T-cell (primary cell): ENCODE measurements around the gene RTP5. TPM values are rescaled to one million over a fixed set of nuclear protein-coding genes. Genes with fewer than 3 reads are reported as not detected.
A peak's percentile ranks its signal among the peaks of the same experiment; 100 is the strongest.
"Not testable (repeated sequence)": the region's sequence is repeated elsewhere in the genome, so short reads cannot be mapped to it uniquely, and the experiment has no call there.

Experiments
- ATAC-seq, 4 experiments: fragments of 200-7000 bp in 3 of 4; fragments of 150-1000 bp in 1 of 4; cut with Tn5 transposase; replicated peaks in 1 of 4; 1 replicate in 3 of 4; 2 replicates in 1 of 4; pipeline ENCODE4 v1.10.0; 2021; ENCODE audit warnings: moderate library complexity in 3 of 4, mild to moderate bottlenecking in 2 of 4, moderate number of reproducible peaks in 1 of 4
- CTCF ChIA-PET, 2 donors: fragments of 300-600 bp; sonication (Branson Sonifier 250); formaldehyde crosslinking; loops; one replicate each; lab custom pipeline; 2022; ENCODE audit warnings: antibody characterized with exemption in 2 of 2; lab: Charles Lee
- POLR2A ChIA-PET, 2 donors: fragments of 300-600 bp; sonication (Branson Sonifier 250); formaldehyde crosslinking; loops; one replicate each; lab custom pipeline; 2022; ENCODE audit warnings: antibody characterized with exemption in 2 of 2; lab: Charles Lee
- DNase-seq, 35 experiments: peaks; one replicate each; pipeline versions ENCODE4 v3.0.0 to v3.0.0-alpha.2; 2013 to 2023
- H3K27ac ChIP-seq: one replicate; pipeline ENCODE4 v1.5.1; 2013; ENCODE audit warnings: low read length
- H3K27me3 ChIP-seq, 2 experiments: replicated peaks in 1 of 2; 1 replicate in 1 of 2; 2 replicates in 1 of 2; pipeline versions ENCODE4 v1.6.1 to v1.7.0; 2013; ENCODE audit warnings: low read length in 1 of 2, mixed read lengths in 1 of 2; ENCODE audit not compliant: control insufficient read depth in 2 of 2, insufficient read depth in 2 of 2; ENCODE audit errors: extremely low read depth in 1 of 2
- H3K36me3 ChIP-seq, 2 donors: 1 replicate in 1 of 2; 2 replicates in 1 of 2; pipeline versions ENCODE4 v1.6.1 to v1.7.0; 2013; ENCODE audit warnings: low read length in 1 of 2; ENCODE audit not compliant: control insufficient read depth in 2 of 2, insufficient read depth in 1 of 2; ENCODE audit errors: extremely low read depth in 1 of 2
- H3K4me1 ChIP-seq, 2 experiments: 1 replicate in 1 of 2; 2 replicates in 1 of 2; pipeline versions ENCODE4 v1.6.1 to v1.7.0; 2013; ENCODE audit warnings: low read length in 2 of 2, mixed read lengths in 1 of 2; ENCODE audit not compliant: insufficient read depth in 2 of 2, control insufficient read depth in 1 of 2; ENCODE audit errors: extremely low read depth in 1 of 2
- H3K4me3 ChIP-seq, 2 donors: 1 replicate in 1 of 2; 2 replicates in 1 of 2; pipeline versions ENCODE4 v1.5.1 to v1.7.0; 2013; ENCODE audit warnings: mild to moderate bottlenecking in 2 of 2, low read length in 1 of 2, moderate library complexity in 1 of 2; ENCODE audit not compliant: control insufficient read depth in 1 of 2; ENCODE audit errors: extremely low read depth in 1 of 2
- H3K9me3 ChIP-seq: 2 replicates; pipeline ENCODE4 v1.7.0; 2013
- H3K27ac Mint-ChIP-seq, 2 donors: one replicate each; pipeline ENCODE4 v1.8.0; 2020 to 2021; ENCODE audit warnings: mild to moderate bottlenecking in 2 of 2, mixed read lengths in 2 of 2
- H3K27me3 Mint-ChIP-seq, 2 donors: one replicate each; pipeline ENCODE4 v1.8.0; 2021 to 2022; ENCODE audit warnings: mixed read lengths in 2 of 2
- H3K36me3 Mint-ChIP-seq: one replicate; pipeline ENCODE4 v1.8.0; 2021; ENCODE audit warnings: mixed read lengths
- H3K4me1 Mint-ChIP-seq, 3 donors: one replicate each; pipeline ENCODE4 v1.8.0; 2020 to 2022; ENCODE audit warnings: mixed read lengths in 3 of 3, mild to moderate bottlenecking in 1 of 3
- H3K4me3 Mint-ChIP-seq, 3 donors: one replicate each; pipeline ENCODE4 v1.8.0; 2020 to 2022; ENCODE audit warnings: mild to moderate bottlenecking in 3 of 3, mixed read lengths in 3 of 3, moderate library complexity in 3 of 3
- H3K9me3 Mint-ChIP-seq, 3 donors: one replicate each; pipeline ENCODE4 v1.8.0; 2020 to 2022; ENCODE audit warnings: mixed read lengths in 3 of 3
- WGBS: methylation state at CpG from one replicate; pipeline ENCODE4 v1.1.5; 2013; ENCODE audit warnings: missing lambda C conversion rate; ENCODE audit not compliant: insufficient coverage; 5-methylcytosine and 5-hydroxymethylcytosine counted together
- total RNA-seq, 35 experiments: library from RNA in 6 of 35; stranded (reverse) in 6 of 35; fragments of 120-200 nt in 1 of 35; gene quantifications; one replicate each; pipeline versions ENCODE4 v1.2.1 to v1.2.4 and lab custom pipeline; 2013 to 2026

The RTP5 gene
- total RNA-seq, 5 donors from 2014 or later (not counting 1 experiment from before 2014, with no cell fraction given), result 0.26 to 1.4 (median 1.3) TPM

GRCh38 chr2:241823531-241824437, 45.7 kb upstream of the RTP5 start:
- H3K9me3 Mint-ChIP-seq, result peaks cover 0 to 16% (median 11%) of the 10 kb centered on the region in 3 donors
- H3K27me3 Mint-ChIP-seq, result peaks cover 0 to 13% of the 10 kb centered on the region in 2 donors
- H3K4me1 ChIP-seq, H3K4me3 Mint-ChIP-seq, H3K27ac ChIP-seq, H3K36me3 Mint-ChIP-seq, H3K4me3 ChIP-seq, POLR2A ChIA-PET, H3K36me3 ChIP-seq, DNase-seq, H3K9me3 ChIP-seq, ATAC-seq: not testable (repeated sequence)
- peaks cover 0 to 20% of the 10 kb centered on the region in 2 experiments for H3K27me3 ChIP-seq
- CTCF ChIA-PET, result interaction anchor here in 1 of 2 donors (0.7 kb wide), 1 partner anchor 10 kb away, joined by 3 read pairs; no protein-coding TSS in a partner anchor
- peak overlapping the region; percentile 23 to 27 for H3K27ac Mint-ChIP-seq
- H3K4me1 Mint-ChIP-seq, result peaks cover 10 to 18% (median 11%) of the 10 kb centered on the region in 3 donors
- 94% methylated on average over 37 of the region's 45 CpGs for WGBS

DNA sequence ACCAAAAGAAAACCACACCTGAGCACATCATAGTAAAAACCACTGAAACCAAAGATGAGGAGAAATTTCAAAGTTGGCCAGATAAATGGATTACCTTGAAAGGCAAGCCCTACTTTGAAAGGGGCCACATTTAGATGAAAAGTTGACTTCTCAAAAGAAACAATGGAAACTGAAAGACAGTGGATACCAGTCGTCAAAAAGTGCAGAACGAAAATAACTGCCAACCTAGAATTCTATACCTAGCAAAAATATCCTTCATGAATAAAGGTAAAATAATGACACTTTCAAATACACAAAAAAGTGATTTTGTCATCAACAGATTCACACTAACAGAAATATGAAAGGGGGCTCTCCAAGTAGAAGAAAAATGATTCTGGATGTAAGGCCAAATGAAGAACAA, 42.1 kb upstream of the RTP5 start:
- DNase-seq (no peak), ATAC-seq (no peak)
- Histone ChIP-seq H3K9me3 (no peaks in the 10 kb centered on the region), H3K27ac (no peak overlapping the region), H3K4me3 (no peak overlapping the region), H3K4me1 (no peaks in the 10 kb centered on the region), H3K36me3 (no peaks in the 10 kb centered on the region), H3K27me3 (peaks cover 0 to 1% of the 10 kb centered on the region in 2 experiments)
- Mint-ChIP-seq H3K27ac (no peak overlapping the region), H3K4me1 (peaks cover 3 to 9% (median 6%) of the 10 kb centered on the region in 3 donors), H3K9me3 (peaks cover 0 to 16% (median 11%) of the 10 kb centered on the region in 3 donors), H3K27me3 (peaks cover 5 to 17% of the 10 kb centered on the region in 2 donors), H3K36me3 (no peaks in the 10 kb centered on the region), H3K4me3 (no peak overlapping the region)
- WGBS, result no CpG with 5 or more reads among the region's 2 CpGs
- ChIA-PET CTCF (no interaction called here), POLR2A (no interaction called here)

- H3K27me3 ChIP-seq, result peaks cover 0 to 4% of the 10 kb centered on the region in 2 experiments
- H3K4me1 ChIP-seq, result no peaks in the 10 kb centered on the region
- Mint-ChIP-seq H3K4me3 (no peak overlapping the region), H3K4me1 (peaks cover 0 to 15% (median 4%) of the 10 kb centered on the region in 3 donors), H3K27me3 (peaks cover 5 to 13% of the 10 kb centered on the region in 2 donors), H3K9me3 (peaks cover 0 to 1% (median 0%) of the 10 kb centered on the region in 3 donors), H3K36me3 (no peaks in the 10 kb centered on the region), H3K27ac (no peak overlapping the region)
- no peaks in the 10 kb centered on the region for H3K36me3 ChIP-seq
- 48% methylated on average over 3 of the region's 13 CpGs for WGBS
- no peak for DNase-seq
- CTCF ChIA-PET, result no interaction called here
- POLR2A ChIA-PET, result no interaction called here
- no peak overlapping the region for H3K4me3 ChIP-seq
- no peaks in the 10 kb centered on the region for H3K9me3 ChIP-seq
- H3K27ac ChIP-seq, result no peak overlapping the region
- no peak for ATAC-seq
These were observed 36.3 kb upstream of the RTP5 start for GRCh38 chr2:241833101-241833663.

DNA sequence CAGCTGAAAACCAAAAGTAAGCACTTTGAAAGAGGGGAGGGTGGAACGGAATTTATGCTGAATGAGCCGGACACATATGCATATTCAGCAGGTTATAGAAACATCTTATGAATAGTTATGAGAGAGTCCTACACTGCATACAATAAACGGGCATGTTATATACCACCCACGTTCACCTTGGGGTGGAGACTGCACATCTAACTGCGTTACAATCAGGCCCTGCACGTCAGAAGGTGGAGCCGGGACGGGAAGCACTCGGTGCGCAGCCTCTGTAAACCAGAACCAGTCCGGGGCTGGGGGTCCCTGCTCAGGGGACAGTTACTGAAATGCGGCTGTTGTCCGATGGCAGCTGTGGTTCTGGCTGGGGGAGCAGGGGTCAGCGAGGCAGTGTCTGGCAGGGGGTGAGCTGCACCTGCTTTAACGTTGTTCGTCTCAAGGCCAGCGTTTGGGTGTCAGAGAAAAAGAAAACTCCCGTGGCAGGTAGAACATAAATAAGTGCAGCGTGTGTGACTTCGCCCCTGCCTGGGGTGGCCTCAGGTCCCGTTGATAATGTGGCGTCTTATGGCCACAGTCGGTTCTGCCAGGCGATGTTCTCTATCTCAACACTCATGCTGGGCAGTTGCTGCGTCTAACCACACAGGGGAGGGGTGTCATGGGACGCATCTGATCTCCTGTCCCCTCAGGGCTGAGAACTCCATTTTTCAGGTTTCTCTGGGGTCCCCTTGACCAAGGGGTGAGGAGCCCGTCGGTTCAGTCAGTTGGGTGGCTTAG, 35.6 kb upstream of the RTP5 start:
- peaks cover 2 to 21% (median 8%) of the 10 kb centered on the region in 3 donors for H3K4me1 Mint-ChIP-seq
- H3K9me3 Mint-ChIP-seq, H3K27ac Mint-ChIP-seq, H3K4me3 Mint-ChIP-seq, H3K36me3 ChIP-seq, H3K36me3 Mint-ChIP-seq, POLR2A ChIA-PET, H3K27me3 ChIP-seq, H3K4me1 ChIP-seq, H3K9me3 ChIP-seq, H3K27ac ChIP-seq, DNase-seq, H3K4me3 ChIP-seq, CTCF ChIA-PET, ATAC-seq: not testable (repeated sequence)
- peaks cover 5 to 11% of the 10 kb centered on the region in 2 donors for H3K27me3 Mint-ChIP-seq
- 94% methylated on average over 16 of the region's 28 CpGs for WGBS

DNA sequence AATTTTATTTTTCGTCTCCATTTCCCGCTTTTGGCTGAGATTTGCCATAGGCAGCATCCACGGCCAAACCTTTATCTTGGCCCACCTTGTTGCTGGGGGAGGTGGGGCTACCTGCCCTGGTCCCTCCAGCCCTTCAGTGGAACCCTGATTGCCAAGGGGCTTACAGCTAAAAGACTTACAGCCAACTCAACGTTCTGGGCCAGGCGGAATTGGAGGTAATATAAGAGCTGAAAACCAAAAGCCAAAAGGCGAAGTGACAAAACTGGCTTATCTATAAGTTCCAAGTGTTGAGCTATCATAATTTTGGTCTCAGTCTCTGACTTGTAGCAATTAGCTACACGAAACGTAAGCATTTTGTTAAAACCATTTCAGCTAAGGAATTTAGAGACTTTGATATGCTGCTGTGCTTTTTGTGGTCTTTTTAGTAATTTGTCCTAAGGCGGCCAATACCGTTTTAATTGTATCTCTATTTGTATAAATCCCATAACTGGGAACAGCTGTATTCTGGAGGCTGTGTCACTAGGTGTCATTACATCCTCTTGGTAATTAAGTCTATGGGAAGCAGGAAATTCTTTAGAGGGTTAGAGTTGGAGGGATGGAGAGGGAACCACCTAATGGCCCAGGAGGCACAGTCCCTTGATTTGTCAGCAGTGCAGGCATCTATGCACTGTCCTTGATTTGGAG, 34.9 kb upstream of the RTP5 start:
- Mint-ChIP-seq H3K4me3 (no peak overlapping the region), H3K4me1 (peaks cover 2 to 21% (median 8%) of the 10 kb centered on the region in 3 donors), H3K27me3 (peaks cover 5 to 11% of the 10 kb centered on the region in 2 donors), H3K36me3 (no peaks in the 10 kb centered on the region), H3K27ac (no peak overlapping the region), H3K9me3 (no peaks in the 10 kb centered on the region)
- ATAC-seq, result no peak
- H3K4me1 ChIP-seq, result no peaks in the 10 kb centered on the region
- CTCF ChIA-PET, result no interaction called here
- H3K36me3 ChIP-seq, result no peaks in the 10 kb centered on the region
- no peaks in the 10 kb centered on the region for H3K9me3 ChIP-seq
- no peak overlapping the region for H3K4me3 ChIP-seq
- H3K27me3 ChIP-seq, result peaks cover 0 to 4% of the 10 kb centered on the region in 2 experiments
- POLR2A ChIA-PET, result no interaction called here
- no peak overlapping the region for H3K27ac ChIP-seq
- WGBS, result 89% methylated on average over 8 of the region's 10 CpGs
- no peak for DNase-seq
